Dermis blood vessel endothelial cell (primary cell): ENCODE measurements around the gene OSBPL1A. TPM values are rescaled to one million over a fixed set of nuclear protein-coding genes. Genes with fewer than 3 reads are reported as not detected.
"Not testable (repeated sequence)": the region's sequence is repeated elsewhere in the genome, so short reads cannot be mapped to it uniquely, and the experiment has no call there.

Experiments used
- DNase-seq: peaks from one replicate; pipeline ENCODE4 v3.0.0; 2010
- total RNA-seq: library from RNA; depleted of rRNA; stranded (reverse); fragments of >200 nt; gene quantifications from 2 replicates; pipeline ENCODE4 v1.2.3, GENCODE V29; 2014

OSBPL1A gene
- total RNA-seq, 1 donor from 2014 or later = 14.3 TPM

GRCh38 chr18:24396082-24396633 lies 1.5 kb downstream of the OSBPL1A start:
- DNase-seq = no peak

- DNase-seq = no peak
Measured at GRCh38 chr18:24395049-24395795, 2.4 kb downstream of the OSBPL1A start.

GRCh38 chr18:24388957-24389356 lies 8.7 kb downstream of the OSBPL1A start:
- no peak for DNase-seq

- no peak for DNase-seq
Measured at GRCh38 chr18:24386681-24387080, 10.9 kb downstream of the OSBPL1A start.

- DNase-seq = no peak
Measured at GRCh38 chr18:24381126-24381525, 16.5 kb downstream of the OSBPL1A start.

- no peak for DNase-seq
Measured at GRCh38 chr18:24380163-24380747, 17.4 kb downstream of the OSBPL1A start.

GRCh38 chr18:24378598-24378997 lies 19.0 kb downstream of the OSBPL1A start:
- no peak for DNase-seq

- DNase-seq = not testable (repeated sequence)
Measured at GRCh38 chr18:24376531-24376930, 21.1 kb downstream of the OSBPL1A start.

- no peak for DNase-seq
Measured at GRCh38 chr18:24373328-24373727, 24.3 kb downstream of the OSBPL1A start.

- DNase-seq = no peak
Measured at GRCh38 chr18:24372279-24372872, 25.2 kb downstream of the OSBPL1A start.

GRCh38 chr18:24370120-24370519 lies 27.5 kb downstream of the OSBPL1A start:
- DNase-seq = no peak

GRCh38 chr18:24369426-24369825 lies 28.2 kb downstream of the OSBPL1A start:
- DNase-seq = peak; percentile 38

GRCh38 chr18:24368749-24369148 lies 28.9 kb downstream of the OSBPL1A start:
- peak; percentile 73 for DNase-seq

- DNase-seq = no peak
Measured at GRCh38 chr18:24366328-24366727, 31.3 kb downstream of the OSBPL1A start.

- no peak for DNase-seq
Measured at GRCh38 chr18:24364177-24364576, 33.4 kb downstream of the OSBPL1A start.

GRCh38 chr18:24362757-24363156 lies 34.9 kb downstream of the OSBPL1A start:
- DNase-seq = no peak

- peak; percentile 73 for DNase-seq
Measured at GRCh38 chr18:24359787-24360530, 37.7 kb downstream of the OSBPL1A start.

- DNase-seq = no peak
Measured at GRCh38 chr18:24354278-24354677, 43.3 kb downstream of the OSBPL1A start.

GRCh38 chr18:24346254-24346653 lies 51.4 kb downstream of the OSBPL1A start:
- DNase-seq = no peak

GRCh38 chr18:24344509-24344908 lies 53.1 kb downstream of the OSBPL1A start:
- no peak for DNase-seq

GRCh38 chr18:24342347-24342746 lies 55.3 kb downstream of the OSBPL1A start:
- DNase-seq = peak; percentile 41

- DNase-seq = no peak
Measured at GRCh38 chr18:24341361-24341760, 56.3 kb downstream of the OSBPL1A start.

- DNase-seq = no peak
Measured at GRCh38 chr18:24333084-24333483, 64.5 kb downstream of the OSBPL1A start.
